OCI-LY1 (cell line): ENCODE data around the gene OSBPL6.

Experiments
- CTCF ChIP-seq: fragments of 200-600 bp; sonication (generic), shearing (Covaris generic); IDR thresholded peaks from 2 replicates; pipeline ENCODE4 v1.5.1; 2017; ENCODE audit warnings: mild to moderate bottlenecking, antibody characterized with exemption, low read length, moderate library complexity, mixed read lengths
- EZH2 ChIP-seq: fragments of 200-600 bp; sonication (generic), shearing (Covaris generic); IDR thresholded peaks from 2 replicates; pipeline ENCODE4 v1.8.0; 2017; ENCODE audit warnings: borderline replicate concordance, mixed run types, mild to moderate bottlenecking, antibody characterized with exemption, low read length, moderate library complexity, mixed read lengths

- no peak for TF ChIP-seq CTCF
- no peak for TF ChIP-seq EZH2
These were observed 41.8 kb upstream of the OSBPL6 start for GRCh38 chr2:178152542-178152941.
